NCI-H82 treated with DMSO at 0.1 percent for 48 hours (cell line): ENCODE data around the gene KIF17.
"Not testable (repeated sequence)": the region's sequence is repeated elsewhere in the genome, so short reads cannot be mapped to it uniquely, and the experiment has no call there.

Experiments used
- DNase-seq: peaks from one replicate; lab custom pipeline; 2025; ENCODE audit not compliant: unreplicated experiment; lab: John Stamatoyannopoulos, UW

KIF17 gene

GRCh38 chr1:20693623-20694022, 24.2 kb downstream of the KIF17 start:
- DNase-seq, result no peak

GRCh38 chr1:20691872-20692271, 25.9 kb downstream of the KIF17 start:
- DNase-seq, result no peak

DNA sequence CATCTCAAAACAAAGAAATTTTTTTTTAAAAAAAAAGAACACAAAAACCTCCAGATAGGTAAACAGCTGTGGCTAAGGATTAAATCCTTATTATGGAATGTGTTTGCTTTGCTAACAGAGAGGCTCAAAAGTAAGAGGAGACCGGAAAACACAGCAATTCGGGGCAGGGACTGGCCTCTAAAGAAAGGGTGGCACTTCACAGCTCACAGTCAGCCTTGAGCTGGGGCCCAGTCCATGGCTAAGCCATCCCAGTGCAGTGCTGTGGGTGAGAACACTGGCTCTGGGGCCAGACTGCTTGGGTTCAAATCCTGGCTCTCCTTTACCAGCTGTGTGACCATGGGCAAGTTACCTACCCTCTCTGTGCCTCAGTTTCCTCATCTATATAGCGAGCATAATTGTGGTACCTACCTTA, 28.2 kb downstream of the KIF17 start:
- no peak for DNase-seq

DNA sequence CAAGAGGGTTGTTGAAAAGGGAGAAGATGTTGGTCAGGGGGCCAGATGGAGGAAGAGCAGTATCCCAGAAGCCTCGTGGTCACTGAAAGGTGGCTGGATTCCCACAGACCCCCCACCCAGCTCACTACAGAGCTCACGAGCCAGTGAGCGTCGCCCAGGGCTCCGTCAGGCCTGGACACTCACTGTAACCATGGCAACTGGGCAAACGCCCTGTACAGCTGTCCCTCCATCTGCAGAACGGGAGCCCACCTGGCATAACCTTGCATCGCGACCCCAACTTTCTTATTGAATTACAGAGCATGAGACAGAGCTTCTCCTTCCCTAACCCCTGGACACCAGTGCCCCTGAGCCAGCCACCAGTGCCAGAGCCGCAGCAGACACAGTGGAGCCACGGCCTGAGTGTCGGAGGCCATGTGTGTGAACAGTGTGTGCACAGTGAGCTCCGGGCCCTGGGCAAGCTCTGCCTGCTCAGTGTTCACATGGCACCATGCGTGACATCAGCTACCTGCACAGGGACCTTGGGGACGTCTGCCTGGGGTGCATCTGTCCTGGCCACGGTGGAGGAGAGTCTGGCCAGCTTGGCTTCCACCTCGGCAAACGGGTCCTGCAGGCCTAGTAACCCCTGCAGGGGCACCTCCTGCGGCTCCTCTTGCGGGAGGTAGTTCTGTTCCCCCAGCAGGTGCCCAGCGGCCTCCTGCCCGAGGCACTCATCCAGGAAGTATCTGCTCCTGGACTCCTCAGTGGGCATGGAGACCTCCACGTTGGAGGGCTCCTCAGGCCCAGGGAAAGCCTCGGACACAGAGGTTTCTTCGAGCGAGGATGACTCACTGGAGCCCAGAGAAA, 30.7 kb downstream of the KIF17 start:
- no peak for DNase-seq

DNA sequence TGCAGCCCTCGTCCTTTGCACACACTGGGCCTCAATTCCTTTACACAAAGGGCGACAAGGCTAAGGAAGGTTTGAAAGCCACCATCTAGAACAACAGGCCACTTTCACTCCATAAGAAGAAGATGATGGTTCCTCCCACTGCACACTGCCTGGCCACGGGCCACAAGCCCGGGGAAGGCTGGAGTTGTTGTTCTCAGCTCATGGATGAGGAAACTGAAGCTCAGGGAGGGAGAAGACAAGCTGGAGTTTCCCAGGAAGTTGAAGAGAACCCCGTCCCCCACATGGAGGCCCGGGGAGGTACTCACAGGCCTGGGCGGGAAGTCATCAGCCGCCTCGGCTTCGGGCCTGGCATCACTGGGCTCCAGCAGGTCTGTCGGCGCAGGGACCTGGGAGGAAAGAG, 32.1 kb downstream of the KIF17 start:
- no peak for DNase-seq

- no peak for DNase-seq
Observed at GRCh38 chr1:20685099-20685662, 32.6 kb downstream of the KIF17 start.

DNA sequence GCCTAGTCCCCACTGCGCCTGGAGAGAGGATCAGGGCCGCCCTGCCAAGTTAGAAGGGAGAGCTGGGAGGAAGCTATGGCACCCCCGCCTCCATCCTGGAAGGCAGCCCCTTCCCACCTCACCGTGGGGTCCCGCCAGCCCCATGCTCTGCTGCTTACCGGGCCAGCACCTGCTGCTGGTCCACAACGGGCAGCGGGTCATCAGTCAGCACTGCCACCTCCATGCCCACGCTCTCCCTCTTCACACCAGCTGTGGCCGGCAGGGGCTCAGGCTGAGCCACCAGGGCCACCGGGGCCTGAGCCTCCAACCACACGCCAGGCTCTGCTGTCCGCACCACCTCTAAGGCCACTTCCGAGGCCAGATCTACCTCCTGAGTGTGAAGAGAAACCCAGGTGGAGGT, 33.2 kb downstream of the KIF17 start:
- no peak for DNase-seq

- no peak for DNase-seq
Observed at GRCh38 chr1:20684050-20684620, 33.7 kb downstream of the KIF17 start.

GRCh38 chr1:20683614-20684013, 34.2 kb downstream of the KIF17 start:
- no peak for DNase-seq

DNA sequence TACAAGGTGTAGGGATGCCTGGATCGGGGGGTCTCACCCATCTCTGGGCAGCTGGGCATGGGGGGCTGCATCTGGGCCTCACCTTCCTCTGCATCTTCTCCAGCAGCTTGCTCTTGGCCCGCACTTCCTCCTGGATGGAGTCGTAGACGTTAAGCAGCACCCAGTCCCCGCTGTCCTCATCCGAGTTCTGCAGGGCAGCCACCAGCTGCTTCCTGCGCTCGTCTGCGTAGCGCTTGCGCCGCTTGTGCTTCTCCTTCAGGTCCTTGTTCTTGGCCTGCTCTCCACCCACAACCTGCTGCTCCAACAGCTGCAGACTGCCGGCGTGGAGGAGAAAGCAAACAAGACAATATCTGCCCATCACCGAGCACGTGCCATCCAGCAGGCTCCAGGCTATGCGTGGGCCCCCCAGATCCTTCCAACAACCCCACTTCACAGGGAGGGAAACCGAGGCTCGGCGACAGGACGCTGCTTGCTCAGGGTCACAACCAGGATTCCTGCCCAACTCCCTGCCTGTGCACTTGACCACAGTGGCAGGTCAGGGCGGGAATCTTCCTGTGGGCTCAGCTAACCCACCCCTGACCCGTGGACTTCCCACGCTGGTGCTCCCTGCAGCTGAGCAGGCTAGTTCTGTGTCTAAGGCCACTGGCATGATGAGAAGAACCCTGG, 35.1 kb downstream of the KIF17 start:
- no peak for DNase-seq

DNA sequence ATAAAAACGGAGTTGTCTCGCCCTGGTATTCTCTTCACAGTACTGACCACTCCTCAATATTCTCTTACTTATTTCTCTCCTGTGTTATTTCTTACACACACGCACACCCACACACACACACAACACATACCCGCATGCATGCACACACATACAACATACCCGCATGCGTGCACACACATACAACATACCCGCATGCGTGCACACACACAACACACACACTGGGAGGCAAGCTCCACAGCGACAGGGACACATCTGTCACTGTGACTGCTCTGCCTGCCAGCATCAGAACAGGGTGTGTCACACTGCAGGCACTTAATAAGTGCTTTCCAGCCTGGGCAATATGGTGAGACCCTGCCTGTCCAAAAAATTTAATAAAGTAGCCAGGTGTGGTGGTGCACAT, 35.8 kb downstream of the KIF17 start:
- no peak for DNase-seq

- DNase-seq, result no peak
Observed at GRCh38 chr1:20680269-20680668, 37.5 kb downstream of the KIF17 start.

DNA sequence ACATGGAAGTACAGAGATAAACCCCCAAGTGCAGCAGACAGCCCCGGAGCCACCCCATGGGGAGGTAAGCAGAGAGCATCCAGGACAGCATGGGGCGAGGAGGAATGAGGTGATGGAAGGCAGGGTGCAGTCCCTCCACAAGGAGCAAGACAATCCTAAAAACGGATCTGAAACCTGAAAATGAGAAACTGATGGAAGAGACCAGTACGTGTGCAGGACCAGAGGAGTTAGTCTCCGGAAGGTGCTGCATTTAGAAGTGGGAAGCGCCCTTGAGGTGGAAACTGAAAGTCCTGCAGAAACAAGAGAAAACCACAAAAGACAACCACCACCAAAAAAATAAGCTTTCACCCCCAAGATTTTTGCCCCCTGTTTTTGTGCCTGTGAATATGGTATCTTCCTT, 39.2 kb downstream of the KIF17 start:
- DNase-seq, result no peak

GRCh38 chr1:20673626-20674025, 44.2 kb downstream of the KIF17 start:
- DNase-seq, result not testable (repeated sequence)

DNA sequence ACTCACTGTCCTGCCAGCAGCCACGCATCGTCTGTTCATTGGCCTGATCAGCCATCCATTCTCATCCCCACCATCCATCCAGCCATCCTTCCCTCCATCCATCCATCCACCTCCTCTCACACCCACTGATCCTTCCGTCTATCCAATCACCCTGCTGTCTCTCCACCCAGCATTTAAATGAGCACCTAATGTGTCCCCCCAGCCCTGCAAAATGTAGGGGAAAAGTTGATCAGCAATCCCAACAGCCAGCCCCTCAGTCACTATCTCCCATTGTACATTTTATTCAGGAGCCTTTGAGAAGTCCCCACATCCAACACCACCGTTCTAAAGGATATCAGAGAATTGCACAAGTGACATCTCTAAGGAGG, 45.6 kb downstream of the KIF17 start:
- DNase-seq, result no peak

DNA sequence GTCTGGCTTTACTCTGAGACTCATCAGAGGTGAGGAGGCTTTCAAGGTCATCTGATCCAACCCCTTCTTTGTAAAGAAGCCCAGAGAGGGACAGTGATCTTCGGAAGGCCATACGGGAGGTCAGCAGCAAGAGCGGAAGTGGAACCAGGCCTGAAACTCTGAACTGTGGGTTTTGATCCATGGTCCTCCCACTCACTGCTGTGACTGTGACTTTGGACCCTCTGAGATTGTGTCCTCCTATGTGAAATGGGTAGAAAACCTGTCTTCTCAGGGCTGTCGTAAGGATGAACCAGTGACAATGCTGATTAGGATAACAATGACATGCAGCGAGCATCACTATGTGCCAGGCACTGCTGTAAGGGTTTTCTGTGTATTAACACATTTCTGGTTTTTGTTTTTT, 46.9 kb downstream of the KIF17 start:
- no peak for DNase-seq

DNA sequence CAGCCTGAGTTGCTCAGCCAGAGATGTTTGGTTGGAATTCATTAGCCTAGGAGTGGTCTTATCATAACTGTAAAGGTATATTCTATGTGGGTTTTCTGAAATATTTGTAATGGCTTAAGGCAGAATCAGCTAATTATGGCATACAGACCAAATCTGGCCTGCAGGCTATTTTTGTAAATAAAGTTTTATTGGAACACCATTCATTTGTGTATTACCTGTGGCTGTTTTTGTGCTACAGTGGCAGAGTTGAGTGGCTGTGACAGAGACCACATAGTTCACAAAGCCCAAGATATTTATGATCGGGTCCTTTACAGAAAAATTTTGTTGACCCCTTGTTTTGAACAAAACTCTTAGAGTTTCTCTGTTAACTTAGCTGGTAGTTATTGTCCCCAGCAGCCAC, 49.2 kb downstream of the KIF17 start:
- no peak for DNase-seq

DNA sequence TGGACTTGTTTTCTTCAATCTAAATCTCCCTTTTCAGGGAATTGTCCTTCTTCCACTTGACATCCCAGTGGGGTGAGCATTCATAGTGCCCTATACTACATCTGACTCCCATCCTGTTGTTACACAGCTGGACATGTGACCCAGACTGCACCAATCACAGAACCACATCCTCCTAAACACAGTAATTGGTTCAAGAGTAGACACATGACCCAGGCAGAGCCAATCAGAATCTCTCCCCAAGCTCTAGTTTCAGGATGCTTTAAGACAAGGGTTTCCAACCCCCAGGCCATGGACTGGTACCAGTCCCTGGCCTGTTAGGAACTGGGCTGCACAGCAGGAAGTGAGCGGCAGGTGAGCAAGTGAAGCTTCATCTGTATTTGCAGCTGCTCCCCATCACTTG, 51.0 kb downstream of the KIF17 start:
- DNase-seq, result no peak

GRCh38 chr1:20666146-20666545, 51.7 kb downstream of the KIF17 start:
- no peak for DNase-seq

GRCh38 chr1:20665726-20666125, 52.1 kb downstream of the KIF17 start:
- DNase-seq, result no peak

GRCh38 chr1:20663969-20664715, 53.7 kb downstream of the KIF17 start:
- no peak for DNase-seq
